NCI-H748 (cell line): ENCODE measurements around the gene IL1R2.

Experiments used
- DNase-seq: peaks from one replicate; lab custom pipeline; 2025; ENCODE audit not compliant: unreplicated experiment; lab: John Stamatoyannopoulos, UW

IL1R2 gene

DNA sequence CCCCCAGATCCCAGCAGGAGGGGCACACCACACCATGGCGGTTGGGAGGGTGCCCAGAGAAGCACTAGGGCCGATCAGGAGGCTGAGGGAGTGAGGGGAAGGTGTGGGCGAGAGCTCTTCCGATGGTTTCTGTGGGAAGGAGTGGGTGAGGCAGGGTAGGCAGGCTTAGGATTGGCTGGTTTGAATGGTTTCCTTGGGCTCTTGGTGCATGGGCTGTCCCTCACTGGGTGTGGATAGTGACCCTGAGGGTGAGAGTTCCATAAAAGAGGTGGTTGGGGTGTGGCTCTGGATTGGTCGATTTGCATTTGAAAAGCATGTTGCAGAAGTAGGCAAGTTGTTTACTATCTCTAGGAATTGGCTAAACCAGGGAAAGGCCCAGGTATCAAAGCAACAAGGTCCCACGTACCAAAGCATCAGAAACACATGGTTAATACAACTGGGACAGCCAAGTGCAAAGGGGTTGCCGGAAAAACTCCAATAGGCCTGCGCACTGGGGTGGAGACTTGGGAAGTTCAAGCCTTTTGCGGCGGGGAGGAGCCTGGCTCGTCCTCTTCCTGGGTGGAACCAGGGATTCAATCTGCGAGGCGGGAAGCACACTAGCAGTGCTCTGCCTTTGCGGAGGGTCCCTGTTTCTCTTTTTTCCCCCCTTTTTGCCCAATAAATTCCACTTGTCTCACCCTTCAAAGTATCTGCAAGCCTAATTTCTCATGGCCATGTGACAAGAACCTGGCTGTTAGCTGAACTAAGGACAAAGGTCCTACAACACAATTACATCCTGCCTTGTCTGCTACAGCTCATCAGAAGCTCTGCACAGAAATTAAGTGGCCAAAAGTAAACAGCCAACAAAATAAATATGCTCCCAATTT lies 43.2 kb downstream of the IL1R2 start:
- no peak for DNase-seq

DNA sequence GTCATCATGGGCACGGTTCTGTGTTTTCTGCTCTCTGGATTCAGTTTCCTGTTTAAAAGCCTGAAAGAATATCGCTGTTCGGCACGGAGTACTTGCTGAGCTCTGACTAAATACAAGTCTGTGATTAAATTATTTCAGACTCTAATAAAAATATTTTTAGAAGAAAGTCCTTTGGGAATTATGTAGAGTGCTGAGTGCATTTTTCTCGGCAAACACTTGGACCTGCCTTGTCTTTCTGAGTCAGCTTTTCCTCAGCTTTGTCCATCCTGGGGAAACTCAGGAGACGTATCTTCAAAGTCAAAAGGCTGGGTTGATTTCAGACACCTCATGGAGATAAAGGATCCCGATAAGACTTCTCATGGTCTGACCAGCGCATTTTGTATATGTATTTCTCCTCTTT lies 45.9 kb downstream of the IL1R2 start:
- no peak for DNase-seq

- DNase-seq = no peak
Measured at GRCh38 chr2:102040229-102040628, 48.5 kb downstream of the IL1R2 start.

- DNase-seq = no peak
Measured at GRCh38 chr2:102041351-102041750, 49.6 kb downstream of the IL1R2 start.

GRCh38 chr2:102042196-102043081 lies 50.7 kb downstream of the IL1R2 start:
- no peak for DNase-seq

DNA sequence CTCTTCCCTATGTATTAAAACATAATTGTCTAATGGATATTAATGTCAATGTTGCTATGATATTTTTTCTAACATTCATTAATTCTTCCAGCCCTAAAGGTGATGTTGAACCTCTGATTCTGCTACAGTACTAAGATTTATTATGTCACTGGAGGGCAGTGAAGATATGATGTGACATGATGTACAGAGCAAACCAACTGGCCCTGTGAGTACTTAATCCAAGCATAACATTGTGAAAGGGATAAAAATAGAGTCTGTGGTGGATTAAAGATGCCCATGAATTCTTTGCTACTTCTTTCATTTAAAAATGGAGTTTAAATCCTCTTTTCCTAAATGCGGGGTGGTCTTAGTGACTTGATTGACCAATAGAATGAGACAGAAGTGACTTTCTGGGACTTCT lies 51.8 kb downstream of the IL1R2 start:
- no peak for DNase-seq

- DNase-seq = no peak
Measured at GRCh38 chr2:102044235-102044896, 52.6 kb downstream of the IL1R2 start.

DNA sequence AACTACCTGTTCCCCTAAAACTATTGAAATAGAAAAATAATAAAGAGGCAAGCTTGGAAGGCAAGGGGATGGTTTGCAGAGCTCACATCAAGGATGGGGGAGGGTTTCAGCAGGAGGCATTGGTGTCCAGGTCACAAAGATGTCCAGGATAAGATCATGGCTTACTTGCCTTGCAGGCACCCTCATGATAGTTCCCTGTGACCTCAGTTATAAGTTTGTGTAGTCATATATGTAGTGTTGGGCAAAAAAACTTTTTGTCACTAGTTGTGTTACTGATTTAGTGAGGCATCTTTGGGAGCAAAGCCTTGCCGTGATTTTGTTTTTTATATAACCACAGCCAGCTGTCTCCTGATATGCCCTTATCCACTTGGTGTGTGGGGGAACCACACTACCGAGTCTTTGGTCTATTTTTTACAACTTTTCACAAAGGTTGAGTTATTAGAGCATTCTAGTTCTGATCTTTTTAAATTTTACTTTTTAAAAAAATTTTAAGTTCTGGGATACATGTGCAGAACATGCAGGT lies 53.3 kb downstream of the IL1R2 start:
- DNase-seq = no peak

GRCh38 chr2:102045697-102046096 lies 53.9 kb downstream of the IL1R2 start:
- DNase-seq = no peak

- no peak for DNase-seq
Measured at GRCh38 chr2:102046135-102046986, 54.6 kb downstream of the IL1R2 start.

DNA sequence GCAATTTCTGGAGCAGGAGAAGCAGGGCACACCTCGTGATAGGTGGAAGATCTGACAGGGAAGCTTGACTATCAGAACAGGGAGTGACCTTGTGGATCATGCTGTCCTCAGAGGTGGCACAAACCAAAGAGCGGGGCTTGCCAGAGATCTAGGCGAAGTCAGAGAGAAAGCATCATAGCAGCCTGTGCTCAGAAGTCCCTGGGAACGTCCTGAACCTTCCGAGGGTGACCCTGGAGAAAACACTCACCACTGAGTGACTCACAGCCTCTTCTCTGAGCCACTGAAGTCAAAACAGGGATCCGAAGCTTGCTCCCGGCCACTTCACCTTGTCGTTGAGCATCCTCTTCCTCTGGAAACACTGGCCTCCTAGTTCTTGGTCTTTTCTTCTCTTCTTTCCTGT lies 56.7 kb downstream of the IL1R2 start:
- no peak for DNase-seq

- peak; percentile 4 for DNase-seq
Measured at GRCh38 chr2:102049756-102050443, 58.1 kb downstream of the IL1R2 start.

- DNase-seq = no peak
Measured at GRCh38 chr2:102050854-102051391, 59.2 kb downstream of the IL1R2 start.

GRCh38 chr2:102051692-102052277 lies 60.0 kb downstream of the IL1R2 start:
- DNase-seq = no peak

GRCh38 chr2:102052365-102052764 lies 60.6 kb downstream of the IL1R2 start:
- no peak for DNase-seq

- no peak for DNase-seq
Measured at GRCh38 chr2:102053096-102053495, 61.3 kb downstream of the IL1R2 start.

- DNase-seq = no peak
Measured at GRCh38 chr2:102055346-102055990, 63.7 kb downstream of the IL1R2 start.

DNA sequence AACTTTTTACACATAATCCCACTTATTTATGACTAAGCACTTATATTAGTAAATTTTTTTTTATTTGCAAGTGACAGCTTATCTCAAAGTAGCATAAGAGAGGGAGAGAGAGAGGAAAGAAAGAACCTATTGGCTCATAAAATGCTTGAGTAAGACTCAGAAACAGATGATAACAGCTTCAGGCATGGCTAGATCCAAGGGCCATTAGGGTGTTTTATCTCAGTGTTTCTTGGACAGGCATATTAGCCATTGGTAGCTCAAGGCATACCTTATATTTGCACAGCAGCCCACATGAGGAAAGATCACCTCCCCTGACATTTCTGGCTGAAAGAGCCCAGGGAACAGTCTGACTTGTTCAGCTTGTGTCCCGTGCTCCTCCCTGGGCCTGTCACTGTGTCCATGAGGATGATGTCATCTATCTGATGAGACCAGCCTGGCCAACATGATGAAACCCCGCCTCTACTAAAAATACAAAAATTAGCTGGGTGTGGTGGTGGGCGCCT lies 64.4 kb downstream of the IL1R2 start:
- no peak for DNase-seq
